HG02610 (cell line): ENCODE data around the gene TYMP.
A peak's percentile ranks its signal among the peaks of the same experiment; 100 is the strongest.
"Not testable (repeated sequence)": the region's sequence is repeated elsewhere in the genome, so short reads cannot be mapped to it uniquely, and the experiment has no call there.

Experiments used
- ATAC-seq: cut with Tn5 transposase; IDR thresholded peaks from one replicate; pipeline ENCODE4 v1.9.1; 2021; ENCODE audit warnings: mild to moderate bottlenecking, moderate library complexity; ENCODE audit not compliant: unreplicated experiment

The TYMP gene

DNA sequence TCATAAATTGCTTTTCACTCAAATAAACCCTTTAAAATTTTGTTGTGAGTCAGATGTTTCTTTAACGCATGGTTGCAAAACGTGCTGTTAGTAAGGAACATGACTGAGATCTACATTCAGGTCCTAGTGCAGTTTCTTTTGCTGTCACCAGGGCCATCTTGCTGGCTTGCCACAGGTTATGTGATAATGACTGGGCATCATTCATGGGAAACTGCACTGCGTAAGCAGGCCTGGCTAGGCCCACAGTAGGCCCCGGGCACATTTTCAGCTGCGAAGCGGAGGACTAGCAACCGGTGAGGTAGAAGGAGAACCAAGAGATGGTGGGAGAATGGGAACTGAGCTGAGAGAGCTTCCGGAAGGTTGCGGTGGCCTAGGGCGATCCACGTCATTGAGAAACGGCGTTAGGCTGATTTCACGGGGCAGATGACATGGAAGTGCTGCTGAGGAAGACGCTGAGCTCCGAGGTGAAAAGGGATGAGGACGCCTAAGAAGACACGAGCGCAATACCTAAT is 12.7 kb upstream of the TYMP start:
- ATAC-seq: peak; percentile 30

- ATAC-seq: peak; percentile 20
Measured at GRCh38 chr22:50541667-50542026, 11.8 kb upstream of the TYMP start.

DNA sequence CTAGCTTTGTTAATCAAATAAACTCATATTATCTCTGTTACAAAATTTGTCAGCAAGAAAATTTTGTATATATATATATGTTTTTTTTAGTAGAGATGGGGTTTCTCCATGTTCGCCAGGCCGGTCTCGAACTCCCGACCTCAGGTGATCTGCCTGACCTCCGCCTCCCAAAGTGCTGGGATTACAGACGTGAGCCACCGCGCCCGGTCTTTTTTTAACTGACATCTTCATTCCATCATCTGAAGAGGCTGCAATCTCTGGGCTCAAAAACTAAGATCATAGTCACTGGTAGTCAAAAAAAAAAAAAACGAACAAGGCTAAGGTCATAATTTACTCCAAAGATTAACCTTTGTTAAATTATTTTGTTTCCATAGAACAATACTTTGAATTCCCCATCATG is 10.6 kb upstream of the TYMP start:
- no peak for ATAC-seq

GRCh38 chr22:50537765-50538164 is 8.0 kb upstream of the TYMP start:
- no peak for ATAC-seq

- no peak for ATAC-seq
Measured at GRCh38 chr22:50536226-50536625, 6.4 kb upstream of the TYMP start.

DNA sequence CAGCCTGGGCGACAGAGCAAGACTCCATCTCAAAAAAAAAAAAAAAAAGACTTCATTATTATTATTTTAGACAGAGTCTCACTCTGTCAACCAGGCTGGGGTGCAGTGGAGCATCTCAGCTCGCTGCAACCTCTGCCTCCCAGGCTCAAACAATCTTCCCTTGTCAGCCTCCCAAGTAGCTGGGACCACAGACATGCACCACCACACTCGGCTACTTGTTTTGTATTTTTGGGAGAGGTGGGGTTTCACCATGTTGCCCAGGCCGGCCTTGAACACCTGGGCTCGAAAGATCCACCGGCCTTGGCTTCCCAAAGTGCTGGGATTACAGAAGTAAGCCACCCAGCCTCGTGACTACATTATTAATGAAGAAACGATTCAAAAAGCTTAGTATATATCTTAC is 5.3 kb upstream of the TYMP start:
- ATAC-seq: no peak

DNA sequence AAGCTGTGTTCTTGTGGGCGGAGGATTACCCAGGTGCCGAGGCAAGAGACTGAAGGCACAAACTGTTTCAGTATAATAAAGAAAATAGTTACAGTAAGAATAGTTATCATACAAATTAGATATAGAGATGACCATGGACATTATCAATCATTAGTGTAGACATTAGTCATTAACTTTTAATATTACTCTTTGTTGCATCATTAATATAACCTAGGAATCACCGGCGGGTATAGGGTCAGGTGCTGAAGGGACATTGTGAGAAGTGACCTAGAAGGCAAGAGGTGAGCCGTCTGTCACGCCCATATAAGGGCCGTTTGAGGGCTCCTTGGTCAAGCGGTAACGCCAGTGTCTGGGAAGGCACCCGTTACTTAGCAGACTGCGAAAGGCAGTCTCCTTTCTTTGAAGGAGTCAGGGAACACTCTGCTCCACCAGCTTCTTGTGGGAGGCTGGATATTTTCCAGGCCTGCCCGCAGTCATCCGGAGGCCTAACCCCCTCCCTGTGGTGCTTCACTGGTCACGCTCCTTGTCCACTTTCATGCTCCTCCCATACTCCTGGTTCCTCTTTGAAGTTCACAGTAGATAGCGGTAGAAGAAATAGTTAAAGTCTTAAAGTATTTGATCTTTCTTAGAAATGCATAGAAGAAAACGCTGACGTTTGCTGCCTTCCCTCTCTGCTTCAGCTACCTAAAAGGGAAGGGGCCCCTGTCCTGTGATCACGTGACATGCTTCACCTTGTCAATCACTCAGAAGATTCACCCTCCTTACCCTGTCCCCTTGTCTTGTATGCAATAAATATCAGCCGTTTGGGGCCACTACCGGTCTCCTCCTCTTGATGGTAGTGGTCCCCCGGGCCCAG is 4.3 kb upstream of the TYMP start:
- ATAC-seq: not testable (repeated sequence)

DNA sequence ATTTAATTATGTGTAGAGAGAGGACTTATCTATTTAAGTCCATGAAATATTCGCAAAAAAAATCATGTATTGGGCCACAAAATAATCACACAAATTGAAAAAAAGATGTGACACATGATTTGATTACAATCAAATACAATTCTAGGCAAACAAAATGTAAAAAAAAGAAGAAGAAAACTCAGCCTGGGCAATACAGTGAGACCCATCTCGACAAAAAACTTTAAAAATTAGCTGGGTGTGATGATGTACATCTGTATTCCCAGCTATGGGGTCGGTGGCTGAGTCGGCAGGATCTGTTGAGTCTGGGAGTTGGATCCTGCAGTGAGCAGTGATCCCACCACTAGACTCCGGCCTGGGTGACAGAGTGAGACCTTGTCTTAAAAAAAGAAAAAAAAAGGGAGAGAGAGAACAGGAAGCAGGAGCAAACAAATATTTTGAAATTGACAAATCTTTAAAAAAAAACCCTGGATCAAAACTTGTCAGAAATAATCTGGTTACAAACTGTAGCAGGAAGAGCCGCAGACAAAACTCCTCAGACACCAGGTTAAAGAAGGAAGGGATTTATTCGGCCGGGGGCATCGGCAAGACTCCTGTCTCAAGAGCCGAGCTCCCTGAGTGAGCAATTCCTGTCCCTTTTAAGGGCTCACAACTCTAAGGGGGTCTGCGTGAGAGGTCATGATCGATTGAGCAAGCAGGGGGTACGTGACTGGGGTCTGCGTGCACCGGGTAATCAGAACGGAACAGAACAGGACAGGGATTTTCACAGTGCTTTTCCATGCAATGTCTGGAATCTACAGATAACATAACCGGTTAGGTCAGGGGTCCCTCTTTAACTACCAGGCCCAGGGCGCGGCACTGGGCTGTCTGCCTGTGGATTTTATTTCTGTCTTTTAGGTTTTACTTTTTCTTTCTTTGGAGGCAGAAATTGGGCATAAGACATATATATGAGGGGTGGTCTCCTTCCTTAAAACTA is 3.3 kb upstream of the TYMP start:
- ATAC-seq: no peak

DNA sequence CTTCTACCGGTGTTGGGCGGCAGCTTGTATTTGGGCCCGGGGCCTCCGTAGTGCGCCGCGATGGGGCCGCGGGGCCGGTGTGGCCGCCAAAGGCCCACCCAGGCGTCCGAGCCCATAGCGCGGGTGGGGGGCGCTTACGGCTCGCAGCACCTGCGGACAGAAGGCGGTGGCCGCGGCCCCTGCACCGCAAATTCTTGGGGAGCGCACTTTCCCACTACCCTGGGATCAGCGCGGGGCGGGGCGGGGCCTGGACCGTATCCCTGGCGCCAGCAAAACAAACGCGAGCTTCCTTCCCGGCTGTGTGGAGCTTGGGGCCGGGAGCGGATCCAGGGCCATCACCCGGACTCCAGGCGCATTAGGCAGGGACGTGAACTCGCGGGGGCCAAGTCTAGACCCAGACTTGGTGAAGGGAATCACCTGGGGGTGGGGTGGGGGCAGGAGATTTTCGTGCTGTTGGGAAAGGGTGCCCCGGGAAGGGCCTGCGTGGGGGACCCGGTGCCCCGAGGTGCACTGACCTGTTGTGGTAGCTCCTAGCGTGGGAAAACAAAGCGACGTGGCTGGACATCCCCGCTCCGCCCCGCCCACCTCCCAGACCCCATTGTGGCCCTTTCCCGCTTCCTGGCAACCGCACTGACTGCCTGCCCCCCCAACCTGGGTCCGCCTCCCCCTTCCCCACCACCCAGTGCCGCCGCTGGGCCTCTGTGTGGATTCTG is 2.3 kb upstream of the TYMP start:
- ATAC-seq: no peak

DNA sequence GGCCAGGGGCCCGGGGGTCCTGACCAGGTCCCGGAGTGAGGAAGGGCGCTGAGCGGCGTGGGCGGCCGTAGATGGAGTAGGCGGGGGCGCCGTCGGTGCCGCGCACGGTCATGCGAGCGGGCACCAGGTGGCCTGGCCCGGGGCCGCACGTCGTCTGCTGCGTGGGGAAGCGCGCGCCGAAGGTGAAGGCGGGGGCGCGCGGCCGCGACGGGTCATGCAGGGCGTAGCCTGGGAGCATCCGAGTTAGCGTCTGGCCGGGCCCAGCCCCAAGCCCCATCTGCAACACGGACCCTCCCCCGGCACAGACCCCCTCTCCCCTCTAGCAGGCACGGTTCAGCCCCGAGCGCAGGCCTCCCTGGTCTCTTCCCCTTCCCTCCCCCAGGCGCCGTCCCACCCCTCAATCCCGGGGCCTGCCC is 1.7 kb upstream of the TYMP start:
- ATAC-seq: no peak

- ATAC-seq: no peak
Measured at GRCh38 chr22:50530877-50531545, 1.2 kb upstream of the TYMP start.

GRCh38 chr22:50530580-50530876 is 716 bp upstream of the TYMP start:
- ATAC-seq: no peak

DNA sequence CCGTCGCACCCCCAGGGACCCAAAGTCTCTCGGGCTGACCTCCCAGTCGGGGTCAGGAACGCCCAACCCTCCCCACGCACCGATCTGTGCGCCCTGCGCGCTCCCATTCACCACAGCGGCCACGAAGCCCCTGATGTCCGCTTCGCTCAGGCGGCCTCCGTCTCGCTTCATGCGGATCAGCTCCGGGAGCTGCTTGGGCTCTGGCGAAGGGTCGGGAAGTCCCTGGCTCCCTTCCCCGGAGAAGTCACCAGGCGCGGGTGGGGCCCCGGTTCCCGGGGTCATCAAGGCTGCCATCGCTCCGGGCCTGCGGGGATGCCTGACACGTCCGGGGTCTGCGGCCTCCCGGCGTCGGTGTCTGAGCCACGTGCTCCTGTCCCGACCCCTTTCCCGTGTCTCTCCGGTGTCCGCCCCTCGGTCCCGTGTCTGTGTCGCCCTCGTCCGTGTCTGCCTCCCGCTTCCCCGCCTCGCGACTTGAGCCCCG is 356 bp downstream of the TYMP start:
- no peak for ATAC-seq

GRCh38 chr22:50528682-50529415 is 963 bp downstream of the TYMP start:
- ATAC-seq: no peak

- ATAC-seq: no peak
Measured at GRCh38 chr22:50527921-50528681, 1.7 kb downstream of the TYMP start.

DNA sequence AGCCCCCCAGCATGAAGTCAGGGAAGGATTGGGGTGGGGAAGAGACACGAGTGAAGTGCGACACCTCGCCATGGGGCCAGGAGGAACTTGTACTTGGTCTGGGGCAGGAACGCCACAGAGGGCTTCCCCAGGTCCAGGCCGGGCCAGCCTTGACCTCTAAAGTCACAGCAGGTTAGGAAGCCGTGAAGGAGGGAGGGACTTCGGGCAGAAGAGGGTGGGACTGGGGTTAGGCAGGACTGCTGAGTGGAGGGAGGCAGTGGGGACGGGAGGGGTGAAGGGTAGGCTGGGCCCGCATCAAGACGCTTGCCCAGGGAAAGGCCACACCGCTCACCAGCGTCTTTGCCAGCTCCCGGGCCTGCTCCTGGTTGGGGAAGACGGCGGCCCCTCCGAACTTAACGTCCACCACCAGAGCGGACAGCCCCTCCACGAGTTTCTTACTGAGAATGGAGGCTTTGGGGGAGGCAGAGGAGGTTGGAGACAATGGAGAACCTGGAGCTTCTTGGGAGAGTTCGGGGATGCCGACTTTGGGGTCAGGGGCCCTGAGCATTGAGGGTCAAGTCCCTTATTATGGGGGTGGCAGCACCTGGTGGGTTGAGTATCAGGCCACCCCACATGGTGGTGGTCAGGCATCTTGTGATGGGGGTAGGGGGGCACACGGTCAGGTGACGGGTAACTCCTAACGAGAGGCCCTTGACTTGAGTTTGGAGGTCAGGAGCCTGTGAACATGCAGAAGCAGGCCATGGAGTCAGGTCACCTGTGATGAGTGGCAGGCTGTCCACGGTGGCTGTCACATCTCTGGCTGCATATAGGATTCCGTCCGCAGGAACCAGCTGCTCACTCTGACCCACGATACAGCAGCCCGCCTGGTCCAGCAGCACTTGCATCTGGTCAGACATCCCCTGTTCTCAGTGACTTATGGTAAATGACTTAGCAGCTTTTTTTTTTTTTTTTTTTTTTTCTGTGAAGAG is 2.7 kb downstream of the TYMP start:
- no peak for ATAC-seq

DNA sequence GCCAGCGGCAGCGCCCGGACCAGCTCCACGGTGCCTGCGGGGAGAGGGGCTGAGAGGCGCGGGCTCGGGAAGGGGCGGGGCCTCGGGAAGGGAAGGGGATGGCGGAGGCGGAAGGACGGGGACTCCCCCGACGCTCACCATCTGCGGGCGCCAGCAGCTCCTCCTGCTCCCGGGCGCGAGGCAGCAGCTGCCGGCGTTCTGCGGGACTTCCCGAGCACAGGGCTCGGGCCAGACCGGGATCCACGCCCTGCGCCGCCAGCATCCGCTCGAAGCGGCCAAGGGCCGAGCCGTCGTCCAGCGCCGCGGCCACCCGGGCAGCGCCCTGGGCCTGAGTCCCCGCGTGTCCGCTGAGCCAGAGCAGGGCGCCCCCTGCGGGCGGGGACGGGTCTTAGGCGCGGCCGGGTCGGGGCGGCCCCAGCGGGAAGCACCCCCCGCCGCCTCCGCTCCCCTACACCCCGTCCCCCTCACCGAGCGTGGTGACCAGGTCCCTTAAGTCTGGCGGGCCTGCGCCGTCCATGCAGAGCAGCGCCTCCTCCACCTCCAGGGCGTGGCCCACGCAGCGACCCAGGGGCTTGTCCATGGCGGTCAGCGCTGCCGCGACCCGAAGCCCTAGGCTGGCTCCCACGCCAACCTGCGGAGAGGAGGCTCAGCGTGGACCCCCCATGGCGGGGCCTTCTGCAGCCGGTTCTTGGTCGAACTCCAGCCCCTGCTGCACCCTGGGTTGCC is 3.5 kb downstream of the TYMP start:
- ATAC-seq: peak; percentile 27

DNA sequence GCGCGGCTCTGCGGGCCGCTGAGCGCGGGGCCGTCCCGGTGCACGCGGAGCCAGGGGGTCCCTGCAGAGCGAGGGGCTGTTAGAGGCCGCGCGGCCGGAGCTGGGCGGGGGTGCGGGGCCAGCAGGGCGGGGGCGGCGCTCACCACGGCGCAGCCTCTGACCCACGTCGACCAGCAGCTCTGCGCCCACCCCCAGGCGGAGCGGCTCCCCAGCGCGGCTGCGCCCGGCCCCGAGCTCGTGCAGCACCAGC is 4.0 kb downstream of the TYMP start:
- peak; percentile 14 for ATAC-seq
